NOMO-1 treated with dmso at 0.1 percent for 144 hours (cell line): ENCODE measurements around the gene FRY.
"Not testable (repeated sequence)": the region's sequence is repeated elsewhere in the genome, so short reads cannot be mapped to it uniquely, and the experiment has no call there.

Experiments used
- DNase-seq: peaks from one replicate; lab custom pipeline; 2025; ENCODE audit not compliant: unreplicated experiment; lab: John Stamatoyannopoulos, UW

Gene FRY

GRCh38 chr13:32031025-32031814, at the start of gene FRY:
Gene FRY (plus strand): TSS chr13:32031774. CDS start chr13:32031796, 22 bp downstream.
- peak; percentile 78 for DNase-seq

GRCh38 chr13:31982124-31982523, 49.5 kb upstream of the FRY start:
- DNase-seq: no peak

GRCh38 chr13:31982540-31982939, 49.0 kb upstream of the FRY start:
- peak; percentile 55 for DNase-seq

GRCh38 chr13:31983696-31984095, 47.9 kb upstream of the FRY start:
- DNase-seq: not testable (repeated sequence)

GRCh38 chr13:31984388-31984787, 47.2 kb upstream of the FRY start:
- DNase-seq: not testable (repeated sequence)

GRCh38 chr13:31986676-31987470, 44.7 kb upstream of the FRY start:
- DNase-seq: no peak

GRCh38 chr13:31987535-31988170, 43.9 kb upstream of the FRY start:
- DNase-seq: peak; percentile 59

GRCh38 chr13:31994367-31994766, 37.2 kb upstream of the FRY start:
- not testable (repeated sequence) for DNase-seq

- DNase-seq: no peak
Observed at GRCh38 chr13:31996601-31997000, 35.0 kb upstream of the FRY start.

- no peak for DNase-seq
Observed at GRCh38 chr13:31997641-31998040, 33.9 kb upstream of the FRY start.

GRCh38 chr13:31998131-31998530, 33.4 kb upstream of the FRY start:
- no peak for DNase-seq

- DNase-seq: not testable (repeated sequence)
Observed at GRCh38 chr13:32000754-32001153, 30.8 kb upstream of the FRY start.

- peak; percentile 90 for DNase-seq
Observed at GRCh38 chr13:32001154-32001768, 30.3 kb upstream of the FRY start.

GRCh38 chr13:32001769-32002168, 29.8 kb upstream of the FRY start:
- DNase-seq: no peak

GRCh38 chr13:32002873-32003272, 28.7 kb upstream of the FRY start:
- no peak for DNase-seq

- DNase-seq: no peak
Observed at GRCh38 chr13:32007494-32007893, 24.1 kb upstream of the FRY start.

GRCh38 chr13:32008518-32009175, 22.9 kb upstream of the FRY start:
- no peak for DNase-seq

- no peak for DNase-seq
Observed at GRCh38 chr13:32009362-32009761, 22.2 kb upstream of the FRY start.

GRCh38 chr13:32010136-32010535, 21.4 kb upstream of the FRY start:
- DNase-seq: no peak

GRCh38 chr13:32011971-32012370, 19.6 kb upstream of the FRY start:
- DNase-seq: no peak

GRCh38 chr13:32013181-32013580, 18.4 kb upstream of the FRY start:
- DNase-seq: no peak
